ENCODE measurements around the gene COMMD7. TPM values are rescaled to one million over a fixed set of nuclear protein-coding genes. Genes with fewer than 3 reads are reported as not detected.

The COMMD7 gene
- total RNA-seq, 1 experiment from 2014 or later = 23.5 TPM

DNA sequence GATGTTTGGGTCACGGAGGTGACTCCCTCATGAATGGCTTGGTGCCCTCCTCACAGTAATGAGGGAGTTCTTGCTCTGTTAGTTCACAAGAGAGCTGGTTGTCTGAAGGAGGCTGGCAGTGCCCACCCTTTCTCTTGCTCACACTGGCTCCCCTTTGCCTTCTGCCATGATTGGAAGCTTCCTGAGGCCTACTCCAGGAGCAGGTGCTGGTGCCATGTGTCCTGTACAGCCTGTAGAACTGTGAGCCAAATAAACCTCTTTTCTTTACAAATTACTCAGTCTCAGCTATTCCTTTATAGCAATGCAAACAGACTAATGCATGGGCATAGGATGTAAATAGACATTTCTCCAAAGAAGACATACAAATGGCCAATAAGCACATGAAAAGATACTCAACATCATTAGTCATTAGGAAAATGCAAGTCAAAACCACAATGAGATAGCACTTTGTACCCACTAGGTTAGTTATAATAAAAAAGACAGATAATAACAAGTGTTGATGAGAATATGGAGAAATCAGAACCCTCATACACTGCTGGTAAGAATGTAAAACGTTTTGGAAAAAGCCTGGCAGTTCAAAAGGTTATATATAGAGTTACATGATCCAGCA, 87.3 kb downstream of the COMMD7 start:
- TF ChIP-seq EZH2 (IDR thresholded peaks at IDR 0.05; ENCODE audit: borderline replicate concordance, low read depth, low read length, poor library complexity, severe bottlenecking) = no peak
- TF ChIP-seq, protein P1, sequence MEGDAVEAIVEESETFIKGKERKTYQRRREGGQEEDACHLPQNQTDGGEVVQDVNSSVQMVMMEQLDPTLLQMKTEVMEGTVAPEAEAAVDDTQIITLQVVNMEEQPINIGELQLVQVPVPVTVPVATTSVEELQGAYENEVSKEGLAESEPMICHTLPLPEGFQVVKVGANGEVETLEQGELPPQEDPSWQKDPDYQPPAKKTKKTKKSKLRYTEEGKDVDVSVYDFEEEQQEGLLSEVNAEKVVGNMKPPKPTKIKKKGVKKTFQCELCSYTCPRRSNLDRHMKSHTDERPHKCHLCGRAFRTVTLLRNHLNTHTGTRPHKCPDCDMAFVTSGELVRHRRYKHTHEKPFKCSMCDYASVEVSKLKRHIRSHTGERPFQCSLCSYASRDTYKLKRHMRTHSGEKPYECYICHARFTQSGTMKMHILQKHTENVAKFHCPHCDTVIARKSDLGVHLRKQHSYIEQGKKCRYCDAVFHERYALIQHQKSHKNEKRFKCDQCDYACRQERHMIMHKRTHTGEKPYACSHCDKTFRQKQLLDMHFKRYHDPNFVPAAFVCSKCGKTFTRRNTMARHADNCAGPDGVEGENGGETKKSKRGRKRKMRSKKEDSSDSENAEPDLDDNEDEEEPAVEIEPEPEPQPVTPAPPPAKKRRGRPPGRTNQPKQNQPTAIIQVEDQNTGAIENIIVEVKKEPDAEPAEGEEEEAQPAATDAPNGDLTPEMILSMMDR (conservative IDR thresholded peaks at IDR 0.05; ENCODE audit: low read depth, low read length) = no peak
- ChIA-PET POLR2A (ENCODE audit: low non-redundant PET) (no interaction called here), CTCF (no interaction called here)
- Histone ChIP-seq H3K4me3 (ENCODE audit: low read depth, low read length, poor library complexity, severe bottlenecking) (no peak overlapping the region), H3K27ac (ENCODE audit: low read depth, low read length, poor library complexity, severe bottlenecking) (no peak overlapping the region), H3K36me3 (ENCODE audit: insufficient read depth, low read length, poor library complexity, severe bottlenecking) (no peaks in the 10 kb centered on the region), H3K27me3 (replicated peaks; ENCODE audit: insufficient read depth, low read depth, low read length, poor library complexity) (no peaks in the 10 kb centered on the region), H3K9me3 (ENCODE audit: low read depth, low read length, poor library complexity, severe bottlenecking) (no peaks in the 10 kb centered on the region), H3K4me1 (ENCODE audit: insufficient read depth, low read length, poor library complexity, severe bottlenecking) (no peaks in the 10 kb centered on the region)
- intact Hi-C loops (cut with micrococcal nuclease; ENCODE audit: unreplicated experiment) = loop anchor here (10.0 kb wide), 2 partner anchors 321 to 831 kb away; no protein-coding TSS in a partner anchor
- DNase-seq (ENCODE audit: low spot score) = no peak
- BruUV-seq (replicated peaks) = no TSS peak

DNA sequence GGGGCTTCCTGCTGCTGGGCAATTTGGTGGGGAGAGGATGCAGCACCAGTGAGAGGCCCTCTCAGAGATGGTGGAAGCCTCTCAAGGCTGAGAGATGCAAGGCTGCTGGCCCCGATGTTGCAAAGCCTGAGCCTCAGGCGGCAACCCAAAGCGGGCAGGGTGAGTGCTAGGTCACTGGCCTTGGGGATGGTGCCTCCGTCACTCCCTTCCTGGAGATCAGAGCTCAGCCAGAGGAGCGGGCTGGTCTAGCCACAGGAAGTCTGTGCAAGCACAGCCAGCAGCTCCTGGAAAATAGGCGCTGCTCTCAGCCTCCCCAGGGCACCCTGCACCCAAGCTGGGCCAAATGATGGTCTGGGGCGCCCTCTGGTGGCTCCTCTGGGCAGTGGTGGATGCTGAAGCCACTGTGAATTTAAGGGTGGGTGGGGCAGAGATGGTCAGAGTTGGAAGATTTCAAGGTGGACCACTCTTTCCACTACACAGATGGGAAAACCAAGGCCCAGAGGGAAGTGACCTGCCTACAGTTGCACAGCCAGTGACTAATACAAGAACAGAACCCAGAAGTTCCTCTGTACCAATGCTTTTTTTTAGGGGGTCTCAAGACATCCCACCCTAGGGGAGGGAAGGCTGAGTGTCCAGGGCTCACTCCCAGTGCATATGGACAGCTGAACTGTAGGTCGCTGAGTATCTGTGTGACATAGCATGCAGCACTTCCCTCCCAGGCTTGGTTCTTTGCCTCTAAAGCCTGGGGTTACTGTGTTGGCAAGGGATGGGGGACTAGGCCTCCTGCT, 90.3 kb downstream of the COMMD7 start:
- ChIA-PET POLR2A (ENCODE audit: low non-redundant PET) (no interaction called here), CTCF (interaction anchor here (0.5 to 1.6 kb wide), 4 partner anchors 20 to 639 kb away, joined by 3 to 20 read pairs (median 6); no protein-coding TSS in a partner anchor)
- intact Hi-C loops (cut with micrococcal nuclease; ENCODE audit: unreplicated experiment) = loop anchor here (1.0 to 10.0 kb wide), 3 partner anchors 132 to 828 kb away; no protein-coding TSS in a partner anchor
- Histone ChIP-seq H3K27me3 (replicated peaks; ENCODE audit: insufficient read depth, low read depth, low read length, poor library complexity) (no peaks in the 10 kb centered on the region), H3K27ac (ENCODE audit: low read depth, low read length, poor library complexity, severe bottlenecking) (no peak overlapping the region), H3K36me3 (ENCODE audit: insufficient read depth, low read length, poor library complexity, severe bottlenecking) (no peaks in the 10 kb centered on the region), H3K9me3 (ENCODE audit: low read depth, low read length, poor library complexity, severe bottlenecking) (no peaks in the 10 kb centered on the region), H3K4me3 (ENCODE audit: low read depth, low read length, poor library complexity, severe bottlenecking) (no peak overlapping the region), H3K4me1 (ENCODE audit: insufficient read depth, low read length, poor library complexity, severe bottlenecking) (no peaks in the 10 kb centered on the region)
- no TSS peak for BruUV-seq (replicated peaks)
- DNase-seq (ENCODE audit: low spot score) = peak; percentile 82
- TF ChIP-seq, protein P1 (conservative IDR thresholded peaks at IDR 0.05; ENCODE audit: low read depth, low read length) = peak; percentile 90
- TF ChIP-seq EZH2 (IDR thresholded peaks at IDR 0.05; ENCODE audit: borderline replicate concordance, low read depth, low read length, poor library complexity, severe bottlenecking) = no peak

Other genes starting within 250 kb of the COMMD7 start
- 1.4 and 3.2 TPM in 2 replicates for gene NOL4L, start 158.1 kb downstream of the COMMD7 start, total RNA-seq (2021)
- not detected in 2 replicates for gene C20orf203, start 69.5 kb downstream of the COMMD7 start, total RNA-seq (2021)
- gene DNMT3B, start 18.9 kb upstream of the COMMD7 start, total RNA-seq (2021) = 3.8 and 5.7 TPM in 2 replicates
- gene MAPRE1, start 76.5 kb upstream of the COMMD7 start, total RNA-seq (2021) = 183 and 201 TPM in 2 replicates
- 0.13 TPM in 1 of 2 replicates, not detected in the other for gene EFCAB8, start 115.5 kb upstream of the COMMD7 start, total RNA-seq (2021)